H1 (cell line): ENCODE data around the gene NT5C. TPM values are rescaled to one million over a fixed set of nuclear protein-coding genes. Genes with fewer than 3 reads are reported as not detected.

ENCODE experiments used
- ATF3 ChIP-seq: IDR thresholded peaks from 2 replicates; pipeline ENCODE4 v1.6.1; 2011; ENCODE audit warnings: low read depth, mild to moderate bottlenecking, low read length; ENCODE audit not compliant: insufficient read depth
- BACH1 ChIP-seq: IDR thresholded peaks from 2 replicates; pipeline ENCODE4 v1.6.1; 2012; ENCODE audit warnings: low read length, improper control_type of control experiment
- E2F6 ChIP-seq: IDR thresholded peaks from 2 replicates; pipeline ENCODE4 v1.6.1; 2012; ENCODE audit warnings: inconsistent platforms
- HDAC2 ChIP-seq, 2 experiments: fragments of 300-600 bp in 1 of 2; sonication (generic) in 1 of 2; IDR thresholded peaks; 2 replicates each; pipeline ENCODE4 v1.6.1; 2011 to 2012; ENCODE audit warnings: low read depth in 2 of 2, low read length in 2 of 2, mild to moderate bottlenecking in 2 of 2, moderate library complexity in 2 of 2, borderline replicate concordance in 1 of 2, inconsistent platforms in 1 of 2
- MAX ChIP-seq: IDR thresholded peaks from 2 replicates; pipeline ENCODE4 v1.6.1; 2012; ENCODE audit warnings: inconsistent platforms
- SAP30 ChIP-seq: fragments of 300-600 bp; sonication (generic); IDR thresholded peaks from 2 replicates; pipeline ENCODE4 v1.7.1; 2012; ENCODE audit warnings: low read length, moderate library complexity, mild to moderate bottlenecking, inconsistent platforms; ENCODE audit not compliant: insufficient read depth, insufficient replicate concordance
- SIN3A ChIP-seq, 2 experiments: IDR thresholded peaks in 1 of 2; conservative IDR thresholded peaks in 1 of 2; 2 replicates each; pipeline ENCODE4 v1.6.1; 2011 to 2012; ENCODE audit warnings: low read length in 2 of 2, improper control_type of control experiment in 1 of 2, low read depth in 1 of 2, mild to moderate bottlenecking in 1 of 2
- SP1 ChIP-seq: IDR thresholded peaks from 2 replicates; pipeline ENCODE4 v1.6.1; 2011; ENCODE audit warnings: low read depth, low read length
- polyA plus RNA-seq, 7 experiments: library from polyadenylated mRNA; depleted of rRNA in 3 of 7; stranded (reverse) in 5 of 7; unstranded in 2 of 7; fragments of >200 nt in 5 of 7; fragments of 200-250 nt in 2 of 7; gene quantifications; 1 replicate in 5 of 7; 2 replicates in 1 of 7; 4 replicates in 1 of 7; pipeline versions ENCODE4 v1.2.1 to v1.2.3, GENCODE V29; 2011 to 2013; ENCODE audit warnings: missing spikeins in 2 of 7, mixed read lengths in 2 of 7
- total RNA-seq: library from RNA; stranded (reverse); fragmentation: NEBNext Ultra II Directional; extraction: Animal tissue kit (Norgen Biotek cat#: 25700); gene quantifications from 2 replicates; pipeline ENCODE4 v1.2.1, GENCODE V29; 2021
- TF ChIP-seq, protein P1 (sequence below), 3 experiments: IDR thresholded peaks; 1 replicate in 2 of 3; 2 replicates in 1 of 3; pipeline versions ENCODE4 v1.5.1 to v1.6.1; 2011; ENCODE audit warnings: low read length in 3 of 3, mild to moderate bottlenecking in 3 of 3, inconsistent platforms in 2 of 3, low read depth in 1 of 3, moderate library complexity in 1 of 3; ENCODE audit not compliant: insufficient read depth in 1 of 3; ENCODE audit errors: control extremely low read depth in 1 of 3

Gene NT5C
- total and polyA plus RNA-seq, 2 of the 8 experiments (the other 6 are each of a cell fraction or from before 2014, with no cell fraction given): 52.1 to 66.4 TPM

GRCh38 chr17:75087558-75088453, 43.7 kb downstream of the NT5C start, which contains the start of gene SLC16A5 (continued):
- TF ChIP-seq SAP30: no peak
- no peak for TF ChIP-seq BACH1
- no peak for TF ChIP-seq E2F6
- TF ChIP-seq, protein P1, sequence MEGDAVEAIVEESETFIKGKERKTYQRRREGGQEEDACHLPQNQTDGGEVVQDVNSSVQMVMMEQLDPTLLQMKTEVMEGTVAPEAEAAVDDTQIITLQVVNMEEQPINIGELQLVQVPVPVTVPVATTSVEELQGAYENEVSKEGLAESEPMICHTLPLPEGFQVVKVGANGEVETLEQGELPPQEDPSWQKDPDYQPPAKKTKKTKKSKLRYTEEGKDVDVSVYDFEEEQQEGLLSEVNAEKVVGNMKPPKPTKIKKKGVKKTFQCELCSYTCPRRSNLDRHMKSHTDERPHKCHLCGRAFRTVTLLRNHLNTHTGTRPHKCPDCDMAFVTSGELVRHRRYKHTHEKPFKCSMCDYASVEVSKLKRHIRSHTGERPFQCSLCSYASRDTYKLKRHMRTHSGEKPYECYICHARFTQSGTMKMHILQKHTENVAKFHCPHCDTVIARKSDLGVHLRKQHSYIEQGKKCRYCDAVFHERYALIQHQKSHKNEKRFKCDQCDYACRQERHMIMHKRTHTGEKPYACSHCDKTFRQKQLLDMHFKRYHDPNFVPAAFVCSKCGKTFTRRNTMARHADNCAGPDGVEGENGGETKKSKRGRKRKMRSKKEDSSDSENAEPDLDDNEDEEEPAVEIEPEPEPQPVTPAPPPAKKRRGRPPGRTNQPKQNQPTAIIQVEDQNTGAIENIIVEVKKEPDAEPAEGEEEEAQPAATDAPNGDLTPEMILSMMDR (IDR thresholded peaks at IDR 0.05; ENCODE audit: control extremely low read depth in 1 of 3, insufficient read depth in 1 of 3, low read depth in 1 of 3, low read length in 3 of 3): no peak
- TF ChIP-seq SIN3A (conservative IDR thresholded peaks at IDR 0.05 in 1 of 2, IDR thresholded peaks at IDR 0.05 in 1 of 2; ENCODE audit: low read depth in 1 of 2, low read length in 2 of 2): no peak; a peak in 2 of 4 replicates
- no peak for TF ChIP-seq HDAC2 (IDR thresholded peaks at IDR 0.05; ENCODE audit: borderline replicate concordance in 1 of 2, low read depth in 2 of 2, low read length in 2 of 2)
- no peak for TF ChIP-seq SP1
- no peak; the same call in 1 of the 2 replicates for TF ChIP-seq MAX
- no peak for TF ChIP-seq ATF3
- TF ChIP-seq, all 59 proteins: peak for 14
